Aorta (tissue), 4 donors: ENCODE results near the gene CD1C. TPM values are rescaled to one million over a fixed set of nuclear protein-coding genes. Genes with fewer than 3 reads are reported as not detected.

Source experiments
- polyA plus RNA-seq, 2 donors: library from polyadenylated mRNA; stranded (reverse); fragments of 200-250 nt; gene quantifications; one replicate each; pipeline ENCODE4 v1.2.3, GENCODE V29; 2013
- total RNA-seq, 2 donors: library from RNA; stranded (reverse); fragmentation: NEBNext Ultra II Directional; extraction: Animal tissue kit (Norgen Biotek cat#: 25700); gene quantifications; one replicate each; pipeline ENCODE4 v1.2.1, GENCODE V29; 2021
- donor health status: healthy with polysubstance abuse.
- donor health status: Bipolar disorder and iron deficiency.
- donor health status: DM: no; HTN: no; CAD: no.
- donor health status: DM: yes; HTN: yes; CAD: no.

CD1C gene
- total and polyA plus RNA-seq, 4 donors = 0.25 to 1.3 TPM; not detected in 2

Other genes starting within 250 kb of the CD1C start
- gene CD1D, start 109.0 kb upstream of the CD1C start, total RNA-seq = 1 to 10 TPM; 2.0 to 3.3 TPM
- gene CD1D, start 109.0 kb upstream of the CD1C start, polyA plus RNA-seq = under 1 TPM; 0.59 to 0.63 TPM
- gene CD1A, start 35.5 kb upstream of the CD1C start, total RNA-seq = not detected
- gene CD1A, start 35.5 kb upstream of the CD1C start, polyA plus RNA-seq = under 1 TPM in 1 of 2 donors, not detected in 1; 0.20 TPM
- not detected for gene CD1B, start 41.6 kb downstream of the CD1C start, total RNA-seq
- gene CD1B, start 41.6 kb downstream of the CD1C start, polyA plus RNA-seq = not detected
- gene CD1E, start 64.0 kb downstream of the CD1C start, total RNA-seq = not detected
- gene CD1E, start 64.0 kb downstream of the CD1C start, polyA plus RNA-seq = not detected
- not detected for gene OR10T2, start 109.5 kb downstream of the CD1C start, total RNA-seq
- gene OR10T2, start 109.5 kb downstream of the CD1C start, polyA plus RNA-seq = not detected
- not detected for gene OR10K2, start 136.3 kb downstream of the CD1C start, total RNA-seq
- gene OR10K2, start 136.3 kb downstream of the CD1C start, polyA plus RNA-seq = not detected
- under 1 TPM in 1 of 2 donors, not detected in 1; 0.09 TPM for gene OR10K1, start 171.9 kb downstream of the CD1C start, total RNA-seq
- gene OR10K1, start 171.9 kb downstream of the CD1C start, polyA plus RNA-seq = not detected
- gene OR10R2, start 182.3 kb downstream of the CD1C start, total RNA-seq = not detected
- not detected for gene OR10R2, start 182.3 kb downstream of the CD1C start, polyA plus RNA-seq